NCI-H345 treated with DMSO at 0.1 percent for 48 hours (cell line): ENCODE measurements around the gene TMEM147.

Source experiments
- DNase-seq: peaks from one replicate; lab custom pipeline; 2025; ENCODE audit not compliant: unreplicated experiment; lab: John Stamatoyannopoulos, UW

Gene TMEM147

GRCh38 chr19:35545855-35546381 is 492 bp downstream of the TMEM147 start:
- peak; percentile 57 for DNase-seq

GRCh38 chr19:35546532-35546931 is 1.1 kb downstream of the TMEM147 start:
- DNase-seq = no peak

- DNase-seq = peak; percentile 85
These were observed 3.9 kb downstream of the TMEM147 start for GRCh38 chr19:35549174-35549788.

- no peak for DNase-seq
These were observed 4.6 kb downstream of the TMEM147 start for GRCh38 chr19:35549879-35550523.

GRCh38 chr19:35551091-35551810 is 5.8 kb downstream of the TMEM147 start:
- no peak for DNase-seq

- DNase-seq = no peak
These were observed 7.3 kb downstream of the TMEM147 start for GRCh38 chr19:35552534-35553384.

- no peak for DNase-seq
These were observed 8.1 kb downstream of the TMEM147 start for GRCh38 chr19:35553385-35554000.

GRCh38 chr19:35554076-35554475 is 8.7 kb downstream of the TMEM147 start:
- no peak for DNase-seq

- no peak for DNase-seq
These were observed 10.0 kb downstream of the TMEM147 start for GRCh38 chr19:35555301-35556005.

- no peak for DNase-seq
These were observed 10.7 kb downstream of the TMEM147 start for GRCh38 chr19:35556025-35556590.

- no peak for DNase-seq
These were observed 11.6 kb downstream of the TMEM147 start for GRCh38 chr19:35556846-35557538.

GRCh38 chr19:35557539-35558399 is 12.3 kb downstream of the TMEM147 start:
- peak; percentile 91 for DNase-seq

GRCh38 chr19:35558400-35559280 is 13.2 kb downstream of the TMEM147 start:
- no peak for DNase-seq

- DNase-seq = no peak
These were observed 13.8 kb downstream of the TMEM147 start for GRCh38 chr19:35559281-35559659.

- no peak for DNase-seq
These were observed 14.4 kb downstream of the TMEM147 start for GRCh38 chr19:35559781-35560180.

GRCh38 chr19:35560271-35560670 is 14.8 kb downstream of the TMEM147 start:
- no peak for DNase-seq

- DNase-seq = no peak
These were observed 15.3 kb downstream of the TMEM147 start for GRCh38 chr19:35560677-35561076.
